Kidney (tissue), 14 donors: ENCODE results near the gene FSTL3. TPM values are rescaled to one million over a fixed set of nuclear protein-coding genes. Genes with fewer than 3 reads are reported as not detected.
A peak's percentile ranks its signal among the peaks of the same experiment; 100 is the strongest.

Source experiments
- DNase-seq, 5 donors: peaks; one replicate each; pipeline ENCODE4 v3.0.0-alpha.2; 2013 to 2020
- FAIRE-seq: peaks from 2 replicates; lab custom pipeline; 2012; peaks lifted over from hg19 to GRCh38; lab: Jason Lieb, UNC
- H3K27ac ChIP-seq, 2 donors: one replicate each; pipeline ENCODE4 v1.7.0; 2013; ENCODE audit warnings: low read depth in 2 of 2, low read length in 2 of 2, inconsistent platforms in 1 of 2
- H3K27me3 ChIP-seq: one replicate; pipeline ENCODE4 v1.7.1; 2013; ENCODE audit warnings: low read length, inconsistent platforms; ENCODE audit not compliant: control insufficient read depth, insufficient read depth
- H3K36me3 ChIP-seq, 3 donors: one replicate each; pipeline versions ENCODE4 v1.7.0 to v1.7.1; 2013; ENCODE audit warnings: low read length in 3 of 3, control low read depth in 1 of 3, inconsistent platforms in 1 of 3; ENCODE audit not compliant: insufficient read depth in 3 of 3, control insufficient read depth in 2 of 3
- H3K4me1 ChIP-seq, 3 donors: one replicate each; pipeline versions ENCODE4 v1.7.0 to v1.7.1; 2013; ENCODE audit warnings: low read length in 3 of 3, inconsistent platforms in 1 of 3, low read depth in 1 of 3; ENCODE audit not compliant: control insufficient read depth in 2 of 3, insufficient read depth in 2 of 3
- H3K4me3 ChIP-seq, 3 donors: one replicate each; pipeline versions ENCODE4 v1.7.0 to v1.8.1; 2013; ENCODE audit warnings: low read length in 3 of 3, control low read depth in 1 of 3, inconsistent platforms in 1 of 3
- H3K9ac ChIP-seq, 3 donors: one replicate each; pipeline versions ENCODE4 v1.7.0 to v1.7.1; 2013; ENCODE audit warnings: low read length in 3 of 3, control low read depth in 1 of 3, inconsistent platforms in 1 of 3
- H3K9me3 ChIP-seq, 3 donors: one replicate each; pipeline versions ENCODE4 v1.7.0 to v1.7.1; 2013; ENCODE audit warnings: low read length in 3 of 3, control low read depth in 1 of 3, inconsistent platforms in 1 of 3; ENCODE audit not compliant: control insufficient read depth in 2 of 3, insufficient read depth in 1 of 3
- CTCF ChIP-seq: IDR thresholded peaks from 3 replicates; pipeline ENCODE4 v1.5.1; 2012; ENCODE audit warnings: mild to moderate bottlenecking, moderate library complexity, borderline replicate concordance; ENCODE audit not compliant: insufficient read depth; ENCODE audit errors: extremely low read depth
- intact Hi-C: fragments of 100-400 bp; cut with DNase I; formaldehyde crosslinking; loops from one replicate; pipeline ENCODE4 v1.11.1; 2022
- polyA plus RNA-seq: library from polyadenylated mRNA; stranded (reverse); fragments of 350-450 nt; fragmentation: Illumina TruSeq; extraction: RNeasy Lipid Tissue Mini Kit (QIAGEN cat#74804); gene quantifications from one replicate; pipeline ENCODE4 v1.2.3, GENCODE V29; 2014; ENCODE audit warnings: low read depth, low replicate concordance; ENCODE audit not compliant: insufficient read depth
- total RNA-seq: library from RNA; stranded (reverse); fragmentation: NEBNext Ultra II Directional; extraction: Animal tissue kit (Norgen Biotek cat#: 25700); gene quantifications from one replicate; pipeline ENCODE4 v1.2.1, GENCODE V29; 2021
- donor health status: control.
- donor health status: control.
- donor health status: control.
- donor health status: control.
- donor health status: control.
- donor health status: DM: yes; HTN: yes; CAD: no.
- donor health status: Normal renal cell carcinoma (clear cell type).

Gene FSTL3
- total and polyA plus RNA-seq, 2 donors from 2014 or later: 23.9 to 63.0 TPM

DNA sequence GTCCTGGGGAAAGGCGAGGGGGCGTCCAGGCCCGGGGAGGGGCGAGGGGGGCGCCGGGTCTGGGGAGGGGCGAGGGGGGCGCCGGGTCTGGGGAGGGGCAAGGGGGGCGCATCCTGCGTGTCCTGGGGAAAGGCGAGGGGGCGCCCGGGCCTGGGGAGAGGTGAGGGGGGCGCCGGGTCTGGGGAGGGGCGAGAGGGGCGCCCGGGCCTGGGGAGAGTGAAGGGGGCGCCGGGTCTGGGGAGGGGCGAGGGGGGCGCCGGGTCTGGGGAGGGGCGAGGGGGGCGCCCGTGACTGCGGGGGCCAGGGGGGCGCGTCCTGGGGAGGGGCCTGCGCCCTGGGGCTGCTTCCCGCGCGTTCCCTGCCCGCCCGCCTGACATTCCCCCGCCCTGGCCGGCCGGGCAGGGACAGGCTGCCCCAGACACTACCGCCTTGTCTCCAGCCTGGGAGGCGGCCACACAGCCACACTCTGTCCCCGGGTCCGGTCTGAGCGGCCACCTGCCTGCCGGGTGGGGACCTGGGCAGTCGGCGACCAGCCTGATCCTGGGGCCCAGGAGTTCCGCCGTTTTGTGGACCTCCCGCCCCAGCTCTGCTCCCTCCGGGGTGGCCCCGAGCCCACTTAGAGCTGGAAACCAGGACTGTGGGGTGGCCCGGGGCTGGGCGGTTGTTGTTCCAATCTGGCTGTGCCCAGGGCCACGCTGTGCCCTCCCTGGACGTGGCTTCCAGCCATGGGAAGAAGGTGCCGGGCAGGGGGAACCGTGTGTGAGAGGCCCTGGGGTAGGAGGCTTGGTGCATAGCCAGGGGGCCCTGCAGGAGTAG, 44.4 kb downstream of the FSTL3 start:
- intact Hi-C loops: no loop called here
- FAIRE-seq (no peak), DNase-seq (peak in 3 of 5 donors; percentile 72 to 79 (median 74))
- Histone ChIP-seq H3K27ac (peak overlapping the region in 1 of 2 donors; percentile 43), H3K9ac (no peak overlapping the region), H3K36me3 (no peaks in the 10 kb centered on the region), H3K27me3 (no peaks in the 10 kb centered on the region), H3K4me3 (no peak overlapping the region), H3K9me3 (peaks cover 0 to under 1% (median 0%) of the 10 kb centered on the region in 3 donors), H3K4me1 (peaks cover 0 to 12% (median 0%) of the 10 kb centered on the region in 3 donors)
- no peak for TF ChIP-seq CTCF

DNA sequence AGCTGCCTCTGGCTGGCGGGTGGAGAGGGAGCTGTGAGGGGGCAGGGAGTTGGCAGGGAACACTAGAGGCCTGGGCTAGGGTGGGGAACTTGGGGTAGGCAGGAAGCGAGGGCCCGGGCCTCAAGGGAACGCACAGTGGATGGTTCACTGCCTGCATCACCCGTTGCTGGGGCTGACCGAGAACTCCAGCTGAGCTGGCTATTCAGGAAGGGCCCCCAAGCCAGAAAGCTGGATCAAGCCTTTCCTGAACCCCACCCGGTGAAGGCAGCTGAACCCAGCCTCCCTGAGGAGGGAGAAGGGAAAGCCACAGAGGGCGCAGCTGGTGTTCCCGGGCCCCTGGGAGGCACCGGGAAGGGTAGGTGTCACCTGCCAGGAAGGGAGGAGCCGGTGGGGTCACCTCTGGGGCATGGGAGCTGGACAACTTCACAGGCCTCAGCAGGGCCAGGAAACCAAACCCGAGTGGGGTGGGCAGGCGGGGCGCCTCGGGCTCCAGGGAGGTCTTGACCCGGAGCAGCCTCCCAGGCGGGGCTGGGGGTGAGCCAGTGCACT, 46.4 kb downstream of the FSTL3 start:
- intact Hi-C loops: no loop called here
- no peaks in the 10 kb centered on the region for H3K27me3 ChIP-seq
- DNase-seq (peak; percentile 51 to 88 (median 73)), FAIRE-seq (no peak)
- no peak for TF ChIP-seq CTCF
- H3K4me1 ChIP-seq: peaks cover 0 to 13% (median 0%) of the 10 kb centered on the region in 3 donors
- no peak overlapping the region for H3K4me3 ChIP-seq
- H3K9me3 ChIP-seq: no peaks in the 10 kb centered on the region
- no peaks in the 10 kb centered on the region for H3K36me3 ChIP-seq
- no peak overlapping the region for H3K27ac ChIP-seq
- H3K9ac ChIP-seq: no peak overlapping the region

DNA sequence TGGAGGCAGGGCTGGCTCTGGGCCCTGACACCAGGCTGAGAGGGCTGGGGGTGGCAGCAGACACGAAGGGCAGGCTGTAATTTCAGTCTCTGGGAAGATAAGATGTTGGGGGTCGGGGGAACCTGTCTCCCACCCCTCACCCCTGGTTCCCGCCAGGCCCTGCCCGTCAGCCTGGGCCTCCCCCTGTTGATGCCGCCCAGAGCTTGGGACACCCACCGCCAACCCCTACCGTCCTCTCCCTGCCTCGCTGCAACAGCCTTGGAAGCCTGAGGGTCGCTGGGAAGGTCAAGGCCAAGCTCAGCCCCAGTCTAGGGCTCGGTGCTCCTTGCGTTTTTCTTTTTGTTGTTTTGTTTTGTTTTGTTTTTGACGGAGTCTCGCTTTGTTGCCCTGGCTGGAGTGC, 47.1 kb downstream of the FSTL3 start:
- Histone ChIP-seq H3K9me3 (no peaks in the 10 kb centered on the region), H3K27me3 (no peaks in the 10 kb centered on the region), H3K36me3 (no peaks in the 10 kb centered on the region), H3K4me1 (peaks cover 0 to 13% (median 0%) of the 10 kb centered on the region in 3 donors), H3K4me3 (no peak overlapping the region), H3K27ac (no peak overlapping the region), H3K9ac (no peak overlapping the region)
- no peak for TF ChIP-seq CTCF
- intact Hi-C loops: no loop called here
- DNase-seq: no peak
- no peak for FAIRE-seq
